Tibial nerve (tissue), 3 donors: Measurements from ENCODE around the gene SPANXN4.

Source experiments
- CTCF ChIP-seq, 5 experiments: fragments of 200-600 bp in 3 of 5; fragments of 450-650 bp in 2 of 5; sonication (generic) in 3 of 5; IDR thresholded peaks; one replicate each; pipeline ENCODE4 v1.5.1; 2016 to 2019; ENCODE audit warnings: antibody characterized with exemption in 5 of 5, mild to moderate bottlenecking in 3 of 5, moderate library complexity in 2 of 5
- POLR2A ChIP-seq, 2 donors: fragments of 450-650 bp; IDR thresholded peaks; one replicate each; pipeline ENCODE4 v1.6.1; 2017; ENCODE audit warnings: antibody characterized with exemption in 2 of 2, mild to moderate bottlenecking in 2 of 2, moderate library complexity in 2 of 2

- TF ChIP-seq POLR2A (IDR thresholded peaks at IDR 0.05), result no peak
- TF ChIP-seq CTCF (IDR thresholded peaks at IDR 0.05), result no peak
Measured at GRCh38 chrX:142999199-142999701, 26.5 kb upstream of the SPANXN4 start.
